Inferior parietal cortex (tissue), 1 donor: ENCODE results near the gene RAB12.
"Not testable (repeated sequence)": the region's sequence is repeated elsewhere in the genome, so short reads cannot be mapped to it uniquely, and the experiment has no call there.

Source experiments
- DNase-seq: peaks from one replicate; pipeline ENCODE4 v3.0.0-alpha.2; 2016; ENCODE audit errors: extremely low spot score

RAB12 gene

DNA sequence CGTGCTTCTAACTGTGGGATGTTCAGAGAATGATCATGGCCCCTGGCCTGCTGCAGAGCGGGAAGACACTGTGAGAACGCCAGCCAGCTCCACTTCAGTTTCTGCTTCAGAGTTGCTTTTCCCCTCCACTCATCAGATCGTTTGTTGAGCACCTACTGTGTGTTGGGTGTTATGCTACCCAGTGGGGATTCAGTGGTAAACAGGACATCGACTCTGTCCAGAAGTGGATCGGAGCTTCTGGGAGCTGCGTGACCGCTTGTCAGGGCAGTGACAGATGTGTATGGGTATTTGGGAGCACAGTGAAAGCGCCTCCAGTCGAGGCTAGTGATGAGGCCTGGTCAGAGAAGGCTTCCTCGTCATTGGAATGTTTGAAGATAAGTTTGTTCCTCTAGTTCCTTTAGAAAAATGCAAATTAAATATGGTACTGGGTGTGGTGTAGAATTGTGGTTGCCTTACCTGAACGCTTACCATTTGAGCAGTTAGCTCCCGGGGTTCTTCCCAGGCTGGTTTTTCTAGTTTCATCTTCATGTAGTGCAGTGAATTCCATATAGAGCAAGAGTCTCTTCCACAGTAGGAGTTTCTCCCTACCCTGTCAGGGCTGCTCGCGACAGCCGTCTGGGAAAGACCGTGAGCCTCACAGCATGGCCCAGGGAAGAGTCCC, 2.8 kb downstream of the RAB12 start:
- no peak for DNase-seq

GRCh38 chr18:8614875-8615274, 5.6 kb downstream of the RAB12 start:
- no peak for DNase-seq

GRCh38 chr18:8615397-8616027, 6.3 kb downstream of the RAB12 start:
- DNase-seq, result peak; percentile 83

DNA sequence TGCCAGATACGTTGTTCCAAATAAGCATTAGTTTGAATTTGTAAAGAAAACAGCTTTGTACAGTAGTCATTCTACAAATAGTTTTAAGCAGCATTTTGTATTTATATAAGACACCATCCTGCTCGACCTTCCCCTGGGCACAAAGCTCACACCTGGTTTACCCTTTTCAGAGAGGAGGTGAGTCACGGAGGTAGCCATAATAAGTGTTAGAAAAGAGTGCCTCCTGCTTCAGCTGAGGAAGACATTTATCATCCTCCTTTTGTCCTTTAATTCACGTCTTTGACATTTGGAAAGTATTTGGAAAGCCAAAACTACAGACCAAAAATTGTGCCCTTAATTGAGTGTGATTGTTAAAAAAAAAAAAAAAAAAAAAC, 6.8 kb downstream of the RAB12 start:
- no peak for DNase-seq

DNA sequence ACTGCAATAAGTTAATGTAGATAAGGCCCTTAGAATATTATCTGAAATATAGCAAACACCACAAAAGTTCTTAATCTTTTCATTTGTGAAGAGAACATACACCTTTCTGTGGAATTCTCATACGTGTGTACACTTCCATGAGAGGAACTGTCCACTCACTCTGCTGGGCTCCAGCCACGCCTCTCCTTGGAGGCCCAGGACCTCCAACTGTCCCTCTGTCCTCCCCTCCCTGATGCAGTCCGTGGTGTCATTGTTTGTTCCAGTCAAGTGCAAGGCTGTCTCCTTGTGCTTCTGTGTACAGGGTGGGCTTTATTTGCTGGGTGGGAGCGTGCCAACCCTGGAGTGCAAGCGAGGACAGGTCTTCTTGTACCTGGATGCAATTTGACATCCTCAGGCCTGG, 8.7 kb downstream of the RAB12 start:
- DNase-seq, result no peak

DNA sequence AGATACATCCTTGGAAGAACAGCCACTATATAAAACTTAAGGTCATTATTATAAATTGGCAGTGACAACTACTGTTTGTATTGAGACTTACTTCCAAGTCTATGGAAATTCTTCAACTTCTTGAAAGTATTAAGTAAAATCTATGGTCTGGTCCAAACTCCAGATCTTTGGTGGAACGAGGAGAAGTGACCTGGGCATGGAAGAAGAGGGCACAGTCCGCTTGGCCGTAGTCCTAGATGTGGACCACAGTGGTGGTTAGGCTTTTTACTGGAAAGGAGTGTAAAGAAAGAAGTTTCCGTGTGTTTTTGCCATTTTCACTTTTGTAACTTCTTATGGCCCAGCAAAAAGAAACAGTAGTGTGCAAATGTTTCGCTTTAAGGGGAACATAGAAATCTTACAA, 9.8 kb downstream of the RAB12 start:
- no peak for DNase-seq

DNA sequence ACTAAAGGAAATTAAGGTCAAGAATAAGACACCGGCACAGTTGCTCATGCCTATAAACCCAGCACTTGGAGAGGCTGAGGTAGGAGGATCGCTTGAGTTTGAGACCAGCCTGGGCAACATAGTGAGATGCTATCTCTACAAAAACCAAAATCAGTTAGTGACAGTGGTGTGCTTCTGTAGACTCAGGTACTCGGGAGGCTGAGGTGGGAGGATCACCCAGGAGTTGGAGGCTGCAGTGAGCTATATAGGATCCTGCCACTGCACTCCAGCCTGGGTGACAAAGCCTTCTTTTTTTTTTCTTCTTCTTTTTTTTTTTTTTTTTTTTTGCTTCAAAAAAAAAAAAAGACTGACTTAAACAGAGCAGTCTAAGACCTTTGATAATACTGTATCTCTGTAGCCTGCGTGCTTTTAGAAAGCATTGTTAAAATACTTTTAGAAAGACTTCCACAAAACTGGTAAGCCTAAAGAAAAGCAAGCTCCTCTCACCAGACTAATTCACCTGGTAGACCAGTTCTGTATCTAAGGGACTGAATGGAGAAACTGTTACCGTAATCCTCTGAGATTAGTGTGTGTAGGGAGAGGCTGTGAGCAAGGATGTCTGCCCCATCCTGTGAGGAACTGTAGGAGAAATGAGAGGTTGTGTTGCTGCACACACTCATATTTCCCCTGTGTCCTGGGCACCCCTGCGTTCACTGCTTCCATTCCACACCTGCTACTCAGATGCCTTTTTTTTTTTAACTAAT, 10.8 kb downstream of the RAB12 start:
- DNase-seq, result no peak

- no peak for DNase-seq
Measured at GRCh38 chr18:8620845-8621244, 11.6 kb downstream of the RAB12 start.

DNA sequence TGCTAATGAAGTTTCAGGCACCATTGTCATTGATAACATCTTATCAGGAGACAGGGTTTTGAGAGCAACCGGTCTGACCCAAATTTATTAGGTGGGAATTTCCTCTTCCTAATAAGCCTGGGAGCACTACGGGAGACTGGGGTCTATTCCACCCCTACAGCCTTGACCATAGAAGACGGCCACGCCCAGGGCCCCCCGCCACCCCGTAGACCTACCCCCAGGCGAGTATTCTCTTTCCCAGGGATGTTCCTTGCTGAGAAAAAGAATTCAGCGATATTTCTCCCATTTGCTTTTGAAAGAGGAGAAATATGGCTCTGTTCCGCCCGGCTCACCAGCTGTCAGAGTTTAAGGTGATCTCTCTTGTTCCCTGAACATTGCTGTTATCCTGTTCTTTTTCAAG, 13.4 kb downstream of the RAB12 start:
- DNase-seq, result not testable (repeated sequence)

- DNase-seq, result no peak
Measured at GRCh38 chr18:8623549-8624106, 14.4 kb downstream of the RAB12 start.

- no peak for DNase-seq
Measured at GRCh38 chr18:8625461-8626092, 16.3 kb downstream of the RAB12 start.

- DNase-seq, result no peak
Measured at GRCh38 chr18:8626414-8627106, 17.3 kb downstream of the RAB12 start.

DNA sequence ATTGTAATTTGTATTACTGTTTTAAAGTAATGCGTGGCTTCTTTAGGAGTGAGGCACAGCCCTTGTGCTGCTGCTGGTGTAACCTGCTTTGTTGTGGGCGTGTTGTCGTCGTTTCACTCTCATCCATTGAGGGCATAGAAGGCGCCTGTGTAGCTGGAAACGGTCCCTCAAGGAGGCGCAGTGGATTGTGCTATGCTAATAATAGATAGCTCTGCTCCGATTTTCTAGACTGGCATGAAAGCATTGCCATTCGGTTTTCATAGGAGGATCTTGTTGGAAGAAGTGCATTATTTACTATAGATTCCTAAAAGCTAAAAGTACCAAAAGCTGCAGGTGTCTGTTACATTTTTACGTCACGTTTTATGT, 17.9 kb downstream of the RAB12 start:
- peak; percentile 64 for DNase-seq

- DNase-seq, result no peak
Measured at GRCh38 chr18:8627540-8627939, 18.3 kb downstream of the RAB12 start.

DNA sequence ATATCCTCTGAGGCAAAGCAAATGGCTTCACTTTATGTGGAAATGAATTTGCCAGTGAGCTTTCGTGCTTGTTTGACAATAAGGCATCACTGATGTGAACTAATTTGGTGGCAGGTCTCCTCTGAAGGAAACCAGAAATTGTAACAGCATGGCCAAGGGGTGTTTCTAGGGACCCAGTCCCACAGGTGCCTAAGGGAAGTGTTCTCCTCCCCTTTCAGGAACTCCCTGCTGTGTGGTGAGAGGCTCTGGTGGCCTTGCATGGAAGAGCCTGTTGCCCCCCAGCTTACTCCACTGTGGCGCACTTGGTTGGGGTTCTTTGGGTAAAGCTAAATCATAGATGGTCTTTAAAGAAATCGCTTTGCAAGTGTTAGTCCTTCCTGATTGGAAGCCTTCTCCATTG, 20.4 kb downstream of the RAB12 start:
- no peak for DNase-seq

- DNase-seq, result no peak
Measured at GRCh38 chr18:8630546-8630945, 21.3 kb downstream of the RAB12 start.

DNA sequence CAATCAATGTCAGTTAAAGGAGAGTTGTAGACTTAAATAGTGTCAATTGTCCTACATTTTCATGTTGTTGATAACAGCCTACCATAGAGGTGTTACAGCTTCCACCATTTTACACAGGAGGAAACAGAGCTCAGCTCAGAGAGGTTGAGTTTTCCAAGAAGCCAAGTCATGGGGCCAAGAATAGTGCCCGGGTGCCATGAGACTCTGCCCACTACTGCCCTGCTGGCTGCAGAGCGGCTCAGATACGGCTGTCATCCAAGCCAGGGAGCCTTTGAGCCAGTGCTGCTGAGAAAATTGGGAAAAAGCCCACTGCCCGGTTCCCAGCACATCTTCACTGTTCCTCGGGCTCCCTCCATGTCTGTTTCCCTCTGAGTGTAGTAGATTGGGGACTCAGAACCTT, 22.0 kb downstream of the RAB12 start:
- no peak for DNase-seq

GRCh38 chr18:8632386-8632785, 23.1 kb downstream of the RAB12 start:
- no peak for DNase-seq

GRCh38 chr18:8634508-8634907, 25.3 kb downstream of the RAB12 start:
- no peak for DNase-seq

- DNase-seq, result no peak
Measured at GRCh38 chr18:8635087-8635486, 25.9 kb downstream of the RAB12 start.

- no peak for DNase-seq
Measured at GRCh38 chr18:8639762-8640161, 30.5 kb downstream of the RAB12 start.

DNA sequence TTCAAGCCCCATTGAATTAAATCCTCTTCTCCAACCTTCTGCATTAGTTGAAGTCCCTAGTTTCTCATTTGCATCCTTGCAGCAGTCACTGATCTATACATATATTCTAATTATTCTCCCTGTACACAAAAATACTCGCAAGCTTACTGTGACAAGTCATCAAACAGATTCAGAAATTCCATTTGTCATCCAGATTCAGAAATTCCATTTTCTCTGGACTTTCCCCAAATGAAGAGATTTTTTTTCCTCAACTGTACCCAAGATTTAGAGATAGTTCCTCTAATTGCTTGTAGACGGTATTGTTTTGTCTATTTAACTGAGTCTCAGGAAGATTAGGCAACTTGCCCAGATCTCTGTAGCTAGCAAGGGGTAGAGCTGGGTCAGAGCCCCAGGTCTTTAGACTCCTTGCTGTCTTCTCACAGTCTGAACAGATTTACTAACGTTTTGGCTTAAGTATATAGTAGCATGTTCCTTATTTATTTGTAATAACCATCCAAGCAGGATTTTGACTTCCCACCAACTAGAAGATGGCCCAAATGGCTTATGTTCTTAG, 34.2 kb downstream of the RAB12 start:
- no peak for DNase-seq
